ENCODE data around the gene NDUFAF4.

The NDUFAF4 gene

GRCh38 chr6:96934087-96934486 is 36.4 kb upstream of the NDUFAF4 start:
- no peak for TF ChIP-seq CTCF (IDR thresholded peaks at IDR 0.05; ENCODE audit: low read depth, low read length, missing control alignments)
- no peak overlapping the region for H3K4me3 ChIP-seq (replicated peaks; ENCODE audit: low read depth, low read length)
- no peak for DNase-seq (ENCODE audit: extremely low read depth, low read depth)

- DNase-seq (ENCODE audit: extremely low read depth, low read depth), result no peak
- H3K4me3 ChIP-seq (replicated peaks; ENCODE audit: low read depth, low read length), result no peak overlapping the region
- TF ChIP-seq CTCF (IDR thresholded peaks at IDR 0.05; ENCODE audit: low read depth, low read length, missing control alignments), result no peak
Observed at GRCh38 chr6:96931198-96931597, 33.5 kb upstream of the NDUFAF4 start.

GRCh38 chr6:96929741-96930140 is 32.0 kb upstream of the NDUFAF4 start:
- no peak overlapping the region for H3K4me3 ChIP-seq (replicated peaks; ENCODE audit: low read depth, low read length)
- no peak for TF ChIP-seq CTCF (IDR thresholded peaks at IDR 0.05; ENCODE audit: low read depth, low read length, missing control alignments)
- no peak for DNase-seq (ENCODE audit: extremely low read depth, low read depth)

GRCh38 chr6:96927660-96928059 is 30.0 kb upstream of the NDUFAF4 start:
- TF ChIP-seq CTCF (IDR thresholded peaks at IDR 0.05; ENCODE audit: low read depth, low read length, missing control alignments), result no peak
- no peak overlapping the region for H3K4me3 ChIP-seq (replicated peaks; ENCODE audit: low read depth, low read length)
- DNase-seq (ENCODE audit: extremely low read depth, low read depth), result no peak

- H3K4me3 ChIP-seq (replicated peaks; ENCODE audit: low read depth, low read length), result no peak overlapping the region
- no peak for DNase-seq (ENCODE audit: extremely low read depth, low read depth)
Observed at GRCh38 chr6:96926425-96926824, 28.7 kb upstream of the NDUFAF4 start.

GRCh38 chr6:96925290-96925687 is 27.6 kb upstream of the NDUFAF4 start:
- TF ChIP-seq CTCF (IDR thresholded peaks at IDR 0.05; ENCODE audit: low read depth, low read length, missing control alignments), result no peak
- DNase-seq (ENCODE audit: extremely low read depth, low read depth), result no peak
- no peak overlapping the region for H3K4me3 ChIP-seq (replicated peaks; ENCODE audit: low read depth, low read length)

More at GRCh38 chr6:96926425-96926824, 28.7 kb upstream of the NDUFAF4 start:
- TF ChIP-seq CTCF (IDR thresholded peaks at IDR 0.05; ENCODE audit: low read depth, low read length, missing control alignments), result no peak

GRCh38 chr6:96923871-96924493 is 26.3 kb upstream of the NDUFAF4 start:
- DNase-seq (ENCODE audit: extremely low read depth, low read depth), result no peak
- no peak for TF ChIP-seq CTCF (IDR thresholded peaks at IDR 0.05; ENCODE audit: low read depth, low read length, missing control alignments)
- H3K4me3 ChIP-seq (replicated peaks; ENCODE audit: low read depth, low read length), result peak overlapping the region; percentile 46

All from HFF-Myc (cell line).